IPS DF 4.7 (cell line): ENCODE data around the gene ANKS1B.

Experiments
- DNase-seq: peaks from one replicate; pipeline ENCODE4 v3.0.0-alpha.2; 2013; ENCODE audit warnings: low spot score; ENCODE audit errors: extremely low read depth

Gene ANKS1B

DNA sequence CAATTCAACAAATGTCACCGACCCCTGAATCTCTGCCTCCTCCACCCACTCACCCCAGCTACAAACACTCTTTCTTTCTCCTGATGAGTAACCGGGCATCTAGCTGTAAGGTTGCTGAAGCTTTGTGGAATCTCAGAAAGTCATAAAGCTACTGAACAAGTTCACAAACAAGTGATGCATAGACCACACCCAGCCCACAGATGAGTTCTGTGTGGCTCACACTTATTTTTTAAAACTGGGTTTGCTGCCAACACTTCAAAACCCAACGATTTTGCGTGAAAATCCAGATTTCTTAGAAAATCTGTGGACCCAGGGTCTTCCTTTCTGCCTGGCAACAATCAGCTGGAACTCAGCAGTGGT, 1243.6 kb downstream of the ANKS1B start:
- no peak for DNase-seq

DNA sequence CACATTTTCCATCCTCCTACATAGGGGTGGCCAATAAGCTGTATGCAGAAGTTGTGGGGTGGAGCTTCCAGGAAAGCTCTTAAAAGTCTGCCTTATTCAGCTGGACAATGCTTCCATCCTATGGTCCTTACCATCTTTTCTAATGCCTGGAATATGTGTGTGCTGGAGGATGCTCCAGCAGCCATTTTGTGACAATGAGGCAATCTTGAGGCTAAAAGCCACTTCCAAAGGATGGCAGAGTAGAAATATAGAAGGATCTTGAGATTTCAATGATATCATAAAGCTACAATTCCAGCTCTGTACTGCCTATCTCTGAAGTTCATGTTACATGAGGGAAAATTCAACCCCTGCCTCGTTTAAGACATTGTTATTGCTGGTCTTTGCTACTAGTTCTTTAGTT, 1244.0 kb downstream of the ANKS1B start:
- DNase-seq, result no peak

- DNase-seq, result no peak
Observed at GRCh38 chr12:98738539-98738938, 1246.2 kb downstream of the ANKS1B start.

DNA sequence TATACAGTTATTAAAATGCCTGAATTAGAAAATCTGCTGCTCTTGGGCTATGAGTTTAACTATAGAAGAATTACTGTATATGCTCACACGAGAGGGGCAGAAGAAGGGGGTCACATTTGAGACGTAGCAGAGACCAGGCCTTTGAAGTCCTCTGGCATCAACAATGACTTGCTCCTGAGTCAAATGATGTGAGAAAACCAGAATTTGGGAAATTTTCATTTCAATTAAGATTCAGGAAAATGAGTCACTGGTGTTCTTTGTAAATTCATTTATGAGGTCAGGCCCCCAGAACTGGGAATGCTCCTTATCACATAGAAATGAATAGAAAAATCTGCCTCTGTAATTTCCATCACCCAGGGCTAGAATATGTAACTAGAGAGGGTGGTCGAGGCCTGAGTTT, 1246.7 kb downstream of the ANKS1B start:
- no peak for DNase-seq

GRCh38 chr12:98737322-98737712, 1247.4 kb downstream of the ANKS1B start:
- DNase-seq, result no peak

- no peak for DNase-seq
Observed at GRCh38 chr12:98736352-98737321, 1248.1 kb downstream of the ANKS1B start.

GRCh38 chr12:98735821-98736220, 1248.9 kb downstream of the ANKS1B start:
- DNase-seq, result no peak

- no peak for DNase-seq
Observed at GRCh38 chr12:98733667-98734350, 1250.9 kb downstream of the ANKS1B start.

DNA sequence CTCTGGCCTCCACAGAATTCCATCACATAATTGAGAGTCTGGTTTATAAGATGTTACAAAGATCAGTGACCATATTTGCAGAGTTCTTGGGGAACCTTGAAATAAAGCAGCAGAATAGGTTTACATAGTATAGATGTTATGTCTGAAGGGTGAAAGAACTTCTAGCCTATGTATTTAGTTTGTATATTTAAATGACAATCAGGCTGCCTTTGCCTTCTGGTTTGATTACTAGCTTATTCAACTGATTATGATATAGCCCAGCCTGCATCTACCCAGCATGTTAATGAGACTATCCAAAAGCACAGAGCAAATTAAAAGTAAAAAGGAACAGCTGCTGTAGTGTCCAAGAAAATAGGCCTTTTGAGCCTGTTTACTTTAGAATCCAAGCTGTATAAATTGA, 1254.3 kb downstream of the ANKS1B start:
- DNase-seq, result no peak

DNA sequence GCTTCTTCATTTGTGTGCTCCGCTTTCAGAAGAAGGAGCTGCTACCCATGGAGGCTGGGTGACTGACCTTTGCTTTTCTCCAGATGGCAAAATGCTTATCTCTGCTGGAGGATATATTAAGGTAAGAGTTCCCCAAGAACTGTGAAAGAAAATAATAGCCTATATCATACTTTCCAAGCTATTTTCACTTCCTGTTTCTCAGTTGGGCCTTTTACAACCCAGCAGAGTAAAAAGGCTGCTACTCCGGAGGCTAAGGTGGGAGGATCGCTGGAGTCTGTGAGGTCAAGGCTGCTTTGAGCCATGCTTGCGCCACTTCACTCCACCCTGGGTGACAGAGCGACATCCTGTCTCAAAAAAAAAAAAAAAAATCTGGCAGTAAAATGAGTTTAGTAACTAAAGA, 1257.5 kb downstream of the ANKS1B start:
- DNase-seq, result no peak

DNA sequence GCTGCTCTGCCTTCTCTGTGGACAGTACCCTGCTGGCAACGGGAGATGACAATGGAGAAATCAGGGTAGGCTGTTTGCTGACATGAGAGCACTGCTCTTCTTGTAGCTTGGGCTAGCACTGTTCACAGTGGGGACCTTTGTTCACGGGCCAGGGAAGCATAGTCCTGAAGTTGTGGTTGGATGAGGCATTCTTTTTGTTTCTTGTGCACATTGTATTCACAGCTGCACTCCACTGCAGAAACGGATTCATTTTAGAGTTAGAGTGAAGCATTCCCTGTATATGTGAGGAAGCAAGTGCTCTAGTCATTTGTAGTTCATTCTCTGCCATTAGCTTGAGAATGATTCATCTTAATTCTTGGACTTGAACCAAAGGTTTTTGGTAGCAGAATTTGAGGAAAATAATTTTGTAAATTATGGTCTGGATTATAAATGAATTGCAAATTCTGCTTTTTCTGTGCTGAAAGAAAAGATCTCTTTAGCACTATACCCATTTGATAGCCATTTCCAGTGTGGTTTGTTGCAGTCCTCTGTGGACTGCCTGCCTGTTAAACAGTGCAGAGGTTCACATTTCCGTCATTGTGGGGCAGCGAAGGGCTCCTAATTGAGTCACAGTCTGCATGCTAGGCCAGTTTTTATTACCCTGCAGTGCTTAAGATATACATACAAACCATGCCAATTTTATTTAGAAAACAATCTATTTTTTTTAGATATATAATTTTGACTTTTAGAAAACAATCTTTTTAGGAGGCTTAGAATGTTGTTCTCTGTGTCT, 1259.1 kb downstream of the ANKS1B start:
- DNase-seq, result no peak

GRCh38 chr12:98724384-98725155, 1260.2 kb downstream of the ANKS1B start:
- no peak for DNase-seq

GRCh38 chr12:98721204-98721702, 1263.5 kb downstream of the ANKS1B start:
- DNase-seq, result no peak

- no peak for DNase-seq
Observed at GRCh38 chr12:98719515-98720504, 1264.9 kb downstream of the ANKS1B start.

GRCh38 chr12:98714426-98714825, 1270.3 kb downstream of the ANKS1B start:
- no peak for DNase-seq

- no peak for DNase-seq
Observed at GRCh38 chr12:98709022-98709421, 1275.7 kb downstream of the ANKS1B start.

GRCh38 chr12:98701166-98701565, 1283.6 kb downstream of the ANKS1B start:
- no peak for DNase-seq

- DNase-seq, result no peak
Observed at GRCh38 chr12:98699586-98699985, 1285.2 kb downstream of the ANKS1B start.

- DNase-seq, result peak; percentile 33
Observed at GRCh38 chr12:98698603-98699463, 1285.9 kb downstream of the ANKS1B start.
